Measurements from ENCODE around the gene CD200R1L.

DNA sequence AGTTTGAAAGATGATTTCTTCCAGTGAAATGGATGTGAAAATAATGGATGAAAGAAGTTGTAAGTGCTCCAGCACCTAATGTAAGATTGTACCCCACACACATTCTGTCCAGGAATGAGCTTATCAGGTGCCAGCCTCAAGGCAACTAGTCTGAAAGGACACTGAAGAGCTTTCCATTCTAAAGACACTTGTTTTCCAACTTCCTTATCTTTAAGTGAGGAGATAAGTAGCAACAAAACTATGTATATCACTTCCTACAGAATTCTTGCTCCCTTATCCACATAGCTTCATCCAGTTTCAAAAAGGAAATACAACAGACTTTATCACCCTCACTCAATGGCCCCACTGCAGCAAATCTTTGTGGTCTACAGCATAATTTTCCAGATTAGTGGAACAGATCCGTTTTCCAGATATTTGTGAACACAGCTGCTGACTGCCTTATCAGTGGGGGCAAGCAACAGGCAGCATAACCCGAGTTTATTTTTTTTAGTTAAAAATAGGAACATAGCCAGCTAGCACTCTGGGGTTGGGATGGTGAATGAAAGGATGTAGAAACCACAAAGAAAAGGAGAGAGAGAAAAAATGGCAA, 60.6 kb downstream of the CD200R1L start:
- TF ChIP-seq, protein P1, sequence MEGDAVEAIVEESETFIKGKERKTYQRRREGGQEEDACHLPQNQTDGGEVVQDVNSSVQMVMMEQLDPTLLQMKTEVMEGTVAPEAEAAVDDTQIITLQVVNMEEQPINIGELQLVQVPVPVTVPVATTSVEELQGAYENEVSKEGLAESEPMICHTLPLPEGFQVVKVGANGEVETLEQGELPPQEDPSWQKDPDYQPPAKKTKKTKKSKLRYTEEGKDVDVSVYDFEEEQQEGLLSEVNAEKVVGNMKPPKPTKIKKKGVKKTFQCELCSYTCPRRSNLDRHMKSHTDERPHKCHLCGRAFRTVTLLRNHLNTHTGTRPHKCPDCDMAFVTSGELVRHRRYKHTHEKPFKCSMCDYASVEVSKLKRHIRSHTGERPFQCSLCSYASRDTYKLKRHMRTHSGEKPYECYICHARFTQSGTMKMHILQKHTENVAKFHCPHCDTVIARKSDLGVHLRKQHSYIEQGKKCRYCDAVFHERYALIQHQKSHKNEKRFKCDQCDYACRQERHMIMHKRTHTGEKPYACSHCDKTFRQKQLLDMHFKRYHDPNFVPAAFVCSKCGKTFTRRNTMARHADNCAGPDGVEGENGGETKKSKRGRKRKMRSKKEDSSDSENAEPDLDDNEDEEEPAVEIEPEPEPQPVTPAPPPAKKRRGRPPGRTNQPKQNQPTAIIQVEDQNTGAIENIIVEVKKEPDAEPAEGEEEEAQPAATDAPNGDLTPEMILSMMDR (conservative IDR thresholded peaks at IDR 0.05; ENCODE audit: low read length), result no peak
- no peak for TF ChIP-seq EZH2phosphoT487 (IDR thresholded peaks at IDR 0.05; ENCODE audit: borderline replicate concordance, low read depth, low read length)

All from OCI-LY7 (cell line).